ENCODE data around the gene CDH13.
A peak's percentile ranks its signal among the peaks of the same experiment; 100 is the strongest.

Gene CDH13

DNA sequence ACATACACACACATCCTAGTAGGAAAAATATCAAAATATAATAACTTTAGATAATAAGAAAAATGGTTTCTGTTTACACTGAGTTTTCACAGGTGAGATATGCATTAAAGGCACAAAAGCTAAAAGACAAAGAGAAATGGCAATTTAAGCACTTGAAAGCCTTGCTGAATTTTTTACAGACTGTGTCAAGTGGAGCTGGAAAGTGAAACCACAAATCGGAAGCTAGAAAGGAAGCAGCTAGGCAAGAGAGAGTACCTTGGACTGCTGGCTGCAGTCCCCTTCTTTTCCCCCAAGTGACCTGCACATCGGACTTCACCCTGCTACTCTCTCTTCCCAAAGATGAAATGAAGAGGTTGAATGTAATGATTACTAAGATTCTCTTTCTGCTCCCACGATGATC lies 135.1 kb downstream of the CDH13 start:
- H3K4me3 ChIP-seq (ENCODE audit: severe bottlenecking) = no peak overlapping the region
- H3K4me1 ChIP-seq (ENCODE audit: insufficient read depth, poor library complexity, severe bottlenecking) = peaks cover 13% of the 10 kb centered on the region
- peaks cover 6% of the 10 kb centered on the region; the same call in 1 of the 2 replicates for H3K36me3 ChIP-seq (ENCODE audit: low read depth)
- H3K27ac ChIP-seq (ENCODE audit: poor library complexity, severe bottlenecking) = peak overlapping the region; percentile 14
- H3K27me3 ChIP-seq (ENCODE audit: insufficient read depth, poor library complexity, severe bottlenecking) = no peaks in the 10 kb centered on the region
- no peaks in the 10 kb centered on the region for H3K9me3 ChIP-seq (ENCODE audit: severe bottlenecking)
- DNase-seq (ENCODE audit: low spot score) = no peak
- TF ChIP-seq, protein P1, sequence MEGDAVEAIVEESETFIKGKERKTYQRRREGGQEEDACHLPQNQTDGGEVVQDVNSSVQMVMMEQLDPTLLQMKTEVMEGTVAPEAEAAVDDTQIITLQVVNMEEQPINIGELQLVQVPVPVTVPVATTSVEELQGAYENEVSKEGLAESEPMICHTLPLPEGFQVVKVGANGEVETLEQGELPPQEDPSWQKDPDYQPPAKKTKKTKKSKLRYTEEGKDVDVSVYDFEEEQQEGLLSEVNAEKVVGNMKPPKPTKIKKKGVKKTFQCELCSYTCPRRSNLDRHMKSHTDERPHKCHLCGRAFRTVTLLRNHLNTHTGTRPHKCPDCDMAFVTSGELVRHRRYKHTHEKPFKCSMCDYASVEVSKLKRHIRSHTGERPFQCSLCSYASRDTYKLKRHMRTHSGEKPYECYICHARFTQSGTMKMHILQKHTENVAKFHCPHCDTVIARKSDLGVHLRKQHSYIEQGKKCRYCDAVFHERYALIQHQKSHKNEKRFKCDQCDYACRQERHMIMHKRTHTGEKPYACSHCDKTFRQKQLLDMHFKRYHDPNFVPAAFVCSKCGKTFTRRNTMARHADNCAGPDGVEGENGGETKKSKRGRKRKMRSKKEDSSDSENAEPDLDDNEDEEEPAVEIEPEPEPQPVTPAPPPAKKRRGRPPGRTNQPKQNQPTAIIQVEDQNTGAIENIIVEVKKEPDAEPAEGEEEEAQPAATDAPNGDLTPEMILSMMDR (IDR thresholded peaks at IDR 0.05; ENCODE audit: poor library complexity, severe bottlenecking) = no peak
- no peak for ATAC-seq (ENCODE audit: low read depth)

DNA sequence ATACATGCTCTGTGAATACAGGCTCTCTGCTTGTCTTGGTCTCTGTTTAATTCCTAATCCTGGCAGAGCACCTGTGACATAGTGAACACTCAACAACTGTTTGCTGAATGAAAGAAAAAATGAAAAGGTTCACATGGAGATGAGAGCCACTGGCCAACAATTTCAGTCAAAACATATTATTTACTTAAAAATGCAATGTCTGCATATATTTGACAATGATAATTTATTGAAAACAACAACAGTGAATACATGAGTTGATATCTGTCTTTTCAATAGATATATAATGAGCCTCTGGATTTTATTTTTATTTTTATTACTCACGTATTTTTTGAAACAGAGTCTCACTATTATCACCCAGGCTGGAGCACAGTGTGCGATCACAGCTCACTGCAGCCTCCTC lies 136.6 kb downstream of the CDH13 start:
- Histone ChIP-seq H3K4me1 (ENCODE audit: insufficient read depth, poor library complexity, severe bottlenecking) (peaks cover 13% of the 10 kb centered on the region), H3K4me3 (ENCODE audit: severe bottlenecking) (no peak overlapping the region), H3K36me3 (ENCODE audit: low read depth) (peaks cover 6% of the 10 kb centered on the region; the same call in 1 of the 2 replicates), H3K9me3 (ENCODE audit: severe bottlenecking) (no peaks in the 10 kb centered on the region), H3K27me3 (ENCODE audit: insufficient read depth, poor library complexity, severe bottlenecking) (no peaks in the 10 kb centered on the region), H3K27ac (ENCODE audit: poor library complexity, severe bottlenecking) (no peak overlapping the region)
- no peak for ATAC-seq (ENCODE audit: low read depth)
- TF ChIP-seq, protein P1 (IDR thresholded peaks at IDR 0.05; ENCODE audit: poor library complexity, severe bottlenecking) = no peak
- no peak for DNase-seq (ENCODE audit: low spot score)

- H3K4me3 ChIP-seq (ENCODE audit: severe bottlenecking) = no peak overlapping the region
- peaks cover 6% of the 10 kb centered on the region for H3K36me3 ChIP-seq (ENCODE audit: low read depth)
- DNase-seq (ENCODE audit: low spot score) (no peak), ATAC-seq (ENCODE audit: low read depth) (no peak)
- H3K27ac ChIP-seq (ENCODE audit: poor library complexity, severe bottlenecking) = no peak overlapping the region
- no peaks in the 10 kb centered on the region for H3K9me3 ChIP-seq (ENCODE audit: severe bottlenecking)
- no peaks in the 10 kb centered on the region for H3K4me1 ChIP-seq (ENCODE audit: insufficient read depth, poor library complexity, severe bottlenecking)
- TF ChIP-seq, protein P1 (IDR thresholded peaks at IDR 0.05; ENCODE audit: poor library complexity, severe bottlenecking) = no peak
- no peaks in the 10 kb centered on the region for H3K27me3 ChIP-seq (ENCODE audit: insufficient read depth, poor library complexity, severe bottlenecking)
Measured at GRCh38 chr16:82767198-82767597, 140.4 kb downstream of the CDH13 start.

DNA sequence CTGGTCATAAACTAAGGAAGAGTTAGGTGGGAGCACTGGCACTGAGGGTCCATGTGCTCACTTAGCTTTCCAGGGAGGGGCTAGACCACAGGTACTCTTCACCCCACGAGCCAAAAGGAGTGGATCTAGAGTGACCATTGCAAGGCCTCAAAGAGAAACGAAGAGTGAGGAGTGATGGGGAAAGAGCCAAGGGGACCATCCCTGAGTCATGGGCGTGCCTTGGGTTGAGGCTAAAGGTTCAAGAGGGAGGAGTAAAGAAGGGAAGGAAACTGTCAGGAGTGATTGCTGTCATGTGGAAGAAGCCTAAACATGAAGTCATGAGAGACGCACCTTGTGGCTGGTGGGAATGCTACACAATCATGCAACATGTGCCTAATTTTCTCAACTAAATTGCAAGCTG lies 141.0 kb downstream of the CDH13 start:
- H3K9me3 ChIP-seq (ENCODE audit: severe bottlenecking) = no peaks in the 10 kb centered on the region

DNA sequence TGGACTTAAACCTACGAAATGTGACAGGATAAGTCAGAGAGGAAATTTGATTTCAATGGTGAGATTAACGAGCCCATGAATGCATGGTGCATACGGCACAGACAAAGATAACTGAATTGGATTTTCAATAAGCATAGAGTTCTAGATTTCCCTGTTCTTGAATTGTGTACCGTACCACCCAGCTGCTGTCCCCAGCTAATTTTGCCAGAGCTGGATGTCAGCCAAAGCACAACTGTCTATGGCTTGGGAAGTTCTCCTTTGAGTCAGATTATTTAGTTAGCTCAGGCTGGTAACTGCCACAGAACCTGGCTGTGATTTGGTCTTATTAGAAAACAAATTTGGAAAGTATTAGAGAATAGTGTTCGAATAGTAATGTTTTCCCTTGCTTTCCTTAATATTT lies 143.1 kb downstream of the CDH13 start:
- no peaks in the 10 kb centered on the region for H3K4me1 ChIP-seq (ENCODE audit: insufficient read depth, poor library complexity, severe bottlenecking)
- no peak overlapping the region for H3K4me3 ChIP-seq (ENCODE audit: severe bottlenecking)
- peaks cover 4% of the 10 kb centered on the region; the same call in 1 of the 2 replicates for H3K36me3 ChIP-seq (ENCODE audit: low read depth)
- H3K27ac ChIP-seq (ENCODE audit: poor library complexity, severe bottlenecking) = no peak overlapping the region
- ATAC-seq (ENCODE audit: low read depth) (no peak), DNase-seq (ENCODE audit: low spot score) (no peak)
- no peaks in the 10 kb centered on the region for H3K27me3 ChIP-seq (ENCODE audit: insufficient read depth, poor library complexity, severe bottlenecking)
- TF ChIP-seq, protein P1 (IDR thresholded peaks at IDR 0.05; ENCODE audit: poor library complexity, severe bottlenecking) = no peak
- H3K9me3 ChIP-seq (ENCODE audit: severe bottlenecking) = no peaks in the 10 kb centered on the region

More for the DNA sequence above, 141.0 kb downstream of the CDH13 start:
- no peak overlapping the region for H3K4me3 ChIP-seq (ENCODE audit: severe bottlenecking)
- no peaks in the 10 kb centered on the region for H3K4me1 ChIP-seq (ENCODE audit: insufficient read depth, poor library complexity, severe bottlenecking)
- DNase-seq (ENCODE audit: low spot score) (no peak), ATAC-seq (ENCODE audit: low read depth) (no peak)
- TF ChIP-seq, protein P1 (IDR thresholded peaks at IDR 0.05; ENCODE audit: poor library complexity, severe bottlenecking) = no peak
- H3K27me3 ChIP-seq (ENCODE audit: insufficient read depth, poor library complexity, severe bottlenecking) = no peaks in the 10 kb centered on the region
- H3K27ac ChIP-seq (ENCODE audit: poor library complexity, severe bottlenecking) = no peak overlapping the region
- peaks cover 4% of the 10 kb centered on the region; the same call in 1 of the 2 replicates for H3K36me3 ChIP-seq (ENCODE audit: low read depth)

All from RWPE2 (cell line).